ENCODE data around the gene BRAF. TPM values are rescaled to one million over a fixed set of nuclear protein-coding genes. Genes with fewer than 3 reads are reported as not detected.

BRAF gene
- total and polyA plus RNA-seq, 2 of the 8 experiments (the other 6 are each of a cell fraction or from before 2014, with no cell fraction given) = 11.4 to 32.6 TPM

DNA sequence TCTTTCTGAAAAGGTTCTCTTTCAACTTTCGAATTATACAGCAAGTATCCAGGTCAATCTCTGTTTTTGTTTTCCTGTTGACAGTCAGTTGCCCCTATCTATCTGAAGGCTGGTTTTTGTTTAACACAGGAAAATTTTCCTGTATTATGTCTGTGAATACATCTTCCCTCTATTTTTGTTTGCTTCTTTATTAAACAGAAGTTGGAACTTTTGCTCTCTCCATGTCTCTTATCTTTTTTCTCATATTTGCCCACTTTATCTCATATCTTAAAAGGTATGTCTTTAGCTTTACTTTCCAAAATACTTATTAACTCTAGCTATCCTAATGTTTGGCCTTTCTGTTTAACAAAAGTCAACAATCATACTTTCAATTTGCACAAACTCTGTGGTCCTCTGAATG, 95.0 kb downstream of the BRAF start (continued):
- no peak for TF ChIP-seq SUZ12 (IDR thresholded peaks at IDR 0.05; ENCODE audit: low read length)
- no peak for TF ChIP-seq CHD1 (IDR thresholded peaks at IDR 0.05; ENCODE audit: low read depth, low read length)
- TF ChIP-seq POLR2A (IDR thresholded peaks at IDR 0.05; ENCODE audit: control extremely low read depth in 1 of 2, low read depth in 2 of 2, low read length in 2 of 2) = no peak
- no peak for TF ChIP-seq MAFK (IDR thresholded peaks at IDR 0.05; ENCODE audit: low read depth, low read length)
- no peak for TF ChIP-seq TCF12 (IDR thresholded peaks at IDR 0.05; ENCODE audit: low read depth, low read length)
